ENCODE measurements around the gene KLC3. TPM values are rescaled to one million over a fixed set of nuclear protein-coding genes. Genes with fewer than 3 reads are reported as not detected.

The KLC3 gene
- total RNA-seq, 2 donors from 2014 or later, result 3.6 to 4.8 TPM

- Histone ChIP-seq H3K9ac (ENCODE audit: extremely low read depth, low read length, poor library complexity, severe bottlenecking) (no peak overlapping the region), H3K4me1 (ENCODE audit: control insufficient read depth, insufficient read depth, low read length) (no peaks in the 10 kb centered on the region), H3K27ac (ENCODE audit: low read depth, low read length) (no peak overlapping the region), H3K27me3 (ENCODE audit: control insufficient read depth, insufficient read depth, low read length, poor library complexity, severe bottlenecking) (no peaks in the 10 kb centered on the region), H3K36me3 (ENCODE audit: control insufficient read depth, insufficient read depth, low read length) (peaks cover 14% of the 10 kb centered on the region), H3K4me3 (ENCODE audit: low read length) (no peak overlapping the region), H3K9me3 (ENCODE audit: control insufficient read depth, low read length) (no peaks in the 10 kb centered on the region)
- no peaks in the 10 kb centered on the region for H3K9me3 Mint-ChIP-seq
- H3K4me3 Mint-ChIP-seq, result no peak overlapping the region
- peaks cover 27% of the 10 kb centered on the region for H3K27me3 Mint-ChIP-seq (ENCODE audit: insufficient read depth)
- TF ChIP-seq CTCF (conservative IDR thresholded peaks at IDR 0.05), result no peak
- no peak overlapping the region for H3K27ac Mint-ChIP-seq
- peaks cover 2% of the 10 kb centered on the region for H3K4me1 Mint-ChIP-seq
- WGBS, 2 experiments (ENCODE audit: insufficient coverage in 1 of 2, insufficient read length in 1 of 2), result 90 to 100% methylated on average over 1 to 3 of the region's 3 CpGs
- peaks cover 8% of the 10 kb centered on the region for H3K36me3 Mint-ChIP-seq (ENCODE audit: low read depth)
- DNase-seq, result peak; percentile 73
These were observed 50.8 kb downstream of the KLC3 start for GRCh38 chr19:45391346-45391745.

DNA sequence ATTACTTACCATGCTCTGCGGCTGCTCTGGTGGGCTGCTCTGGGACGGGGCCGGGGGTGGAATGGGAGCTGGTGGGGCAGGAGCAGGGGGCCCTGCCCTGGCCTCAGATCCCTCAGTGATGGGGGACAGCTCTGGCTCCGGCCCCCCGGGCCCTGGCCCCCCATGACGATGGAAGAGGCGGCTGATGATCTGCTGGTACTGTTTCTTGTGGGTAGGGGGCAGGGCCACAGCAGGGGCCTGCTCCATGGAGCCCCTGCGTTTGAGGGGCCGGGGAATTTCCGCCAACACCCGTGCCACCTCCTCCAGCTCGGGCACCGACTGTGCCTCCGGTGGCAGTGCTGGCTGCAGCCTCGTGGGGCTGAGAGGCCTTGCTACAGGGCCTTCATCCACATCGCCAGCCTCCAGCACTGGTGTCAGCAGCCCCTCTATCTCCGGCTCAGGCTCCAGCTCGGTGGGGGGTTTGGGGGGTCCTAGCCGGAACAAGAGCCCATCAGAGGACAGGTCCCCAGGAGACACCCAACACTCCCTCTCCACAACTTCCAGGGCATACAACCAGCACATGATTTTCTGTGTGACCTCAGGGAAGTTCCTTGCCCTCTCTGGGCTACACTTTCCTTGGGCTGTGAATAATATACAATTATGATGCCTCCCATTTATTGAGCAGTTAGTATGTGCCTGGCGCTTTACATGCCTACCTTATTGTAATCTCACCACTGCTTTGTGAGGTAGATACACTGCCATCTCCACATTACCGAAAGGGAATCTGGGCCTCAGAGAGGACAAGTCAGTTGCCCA lies 51.5 kb downstream of the KLC3 start:
- peaks cover 2% of the 10 kb centered on the region for H3K4me1 Mint-ChIP-seq
- H3K27ac Mint-ChIP-seq, result no peak overlapping the region
- WGBS, 2 experiments (ENCODE audit: insufficient coverage in 1 of 2, insufficient read length in 1 of 2), result 95 to 96% methylated on average over 10 to 21 of the region's 21 CpGs

DNA sequence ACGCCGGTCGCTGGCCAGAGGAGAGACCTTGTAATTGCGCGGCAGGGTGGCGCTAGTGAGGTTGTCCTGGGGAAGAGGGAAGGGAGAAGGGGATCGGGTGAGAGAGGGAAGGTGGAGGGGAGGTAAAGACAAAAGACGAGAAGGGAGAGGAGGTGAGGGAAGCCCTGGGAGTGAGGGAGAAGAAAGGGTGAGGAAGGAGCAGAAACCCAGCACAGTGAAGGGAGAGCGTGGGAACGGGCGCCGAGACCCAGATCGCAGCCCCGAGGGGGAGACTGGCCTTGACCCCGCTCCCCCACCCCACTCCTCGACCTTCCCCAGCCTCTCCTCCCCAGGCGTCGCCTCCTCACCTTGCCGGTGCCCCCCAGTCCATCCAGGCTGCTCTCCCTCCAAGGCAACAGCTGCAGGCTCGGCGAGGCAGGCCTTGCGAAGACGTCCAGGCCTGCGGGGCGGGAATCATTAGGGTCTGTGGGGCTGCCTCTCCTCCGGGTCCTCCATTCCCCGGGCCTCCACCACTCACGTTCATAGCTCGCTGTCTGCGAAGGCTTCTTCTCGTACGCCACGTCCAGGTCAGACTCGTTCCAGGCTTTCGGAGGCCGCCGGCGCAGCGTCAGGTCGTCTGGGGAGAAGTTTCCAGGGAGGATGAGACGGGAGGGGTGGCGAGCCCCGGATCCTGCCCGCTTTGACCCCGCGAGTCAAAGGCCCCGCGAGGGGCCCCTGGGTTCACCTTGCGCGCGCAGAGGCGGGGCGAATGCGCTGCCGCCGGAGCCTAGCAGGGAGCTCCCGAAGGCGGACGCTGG lies 55.5 kb downstream of the KLC3 start:
- no peak overlapping the region for H3K27ac ChIP-seq (ENCODE audit: low read depth, low read length)
- H3K27ac Mint-ChIP-seq, result no peak overlapping the region
- H3K4me1 Mint-ChIP-seq, result peaks cover 7% of the 10 kb centered on the region
- H3K9me3 Mint-ChIP-seq, result no peaks in the 10 kb centered on the region
- peaks cover 36% of the 10 kb centered on the region for H3K27me3 Mint-ChIP-seq (ENCODE audit: insufficient read depth)
- peak; percentile 66 for TF ChIP-seq CTCF (conservative IDR thresholded peaks at IDR 0.05)
- no peak overlapping the region for H3K4me3 ChIP-seq (ENCODE audit: low read length)
- H3K4me3 Mint-ChIP-seq, result no peak overlapping the region
- H3K36me3 Mint-ChIP-seq (ENCODE audit: low read depth), result peaks cover 5% of the 10 kb centered on the region
- H3K36me3 ChIP-seq (ENCODE audit: control insufficient read depth, insufficient read depth, low read length), result peaks cover 21% of the 10 kb centered on the region
- H3K9ac ChIP-seq (ENCODE audit: extremely low read depth, low read length, poor library complexity, severe bottlenecking), result no peak overlapping the region
- H3K9me3 ChIP-seq (ENCODE audit: control insufficient read depth, low read length), result no peaks in the 10 kb centered on the region
- peaks cover 3% of the 10 kb centered on the region for H3K4me1 ChIP-seq (ENCODE audit: control insufficient read depth, insufficient read depth, low read length)
- no peaks in the 10 kb centered on the region for H3K27me3 ChIP-seq (ENCODE audit: control insufficient read depth, insufficient read depth, low read length, poor library complexity, severe bottlenecking)
- peak; percentile 92 for DNase-seq
- 86 to 87% methylated on average over 47 to 59 of the region's 59 CpGs for WGBS, 2 experiments (ENCODE audit: insufficient coverage in 1 of 2, insufficient read length in 1 of 2)

More for the DNA sequence above, 51.5 kb downstream of the KLC3 start:
- H3K4me3 ChIP-seq (ENCODE audit: low read length), result no peak overlapping the region
- peaks cover 25% of the 10 kb centered on the region for H3K27me3 Mint-ChIP-seq (ENCODE audit: insufficient read depth)
- no peaks in the 10 kb centered on the region for H3K9me3 ChIP-seq (ENCODE audit: control insufficient read depth, low read length)
- TF ChIP-seq CTCF (conservative IDR thresholded peaks at IDR 0.05), result no peak
- H3K36me3 Mint-ChIP-seq (ENCODE audit: low read depth), result peaks cover 8% of the 10 kb centered on the region
- no peaks in the 10 kb centered on the region for H3K4me1 ChIP-seq (ENCODE audit: control insufficient read depth, insufficient read depth, low read length)
- no peak for DNase-seq
- no peaks in the 10 kb centered on the region for H3K9me3 Mint-ChIP-seq
- peaks cover 14% of the 10 kb centered on the region for H3K36me3 ChIP-seq (ENCODE audit: control insufficient read depth, insufficient read depth, low read length)
- H3K27ac ChIP-seq (ENCODE audit: low read depth, low read length), result no peak overlapping the region
- H3K27me3 ChIP-seq (ENCODE audit: control insufficient read depth, insufficient read depth, low read length, poor library complexity, severe bottlenecking), result no peaks in the 10 kb centered on the region
- H3K9ac ChIP-seq (ENCODE audit: extremely low read depth, low read length, poor library complexity, severe bottlenecking), result no peak overlapping the region
- H3K4me3 Mint-ChIP-seq, result no peak overlapping the region
